ENCODE measurements around the gene LRRC31. TPM values are rescaled to one million over a fixed set of nuclear protein-coding genes. Genes with fewer than 3 reads are reported as not detected.

Gene LRRC31
- total RNA-seq, 1 donor: not detected

DNA sequence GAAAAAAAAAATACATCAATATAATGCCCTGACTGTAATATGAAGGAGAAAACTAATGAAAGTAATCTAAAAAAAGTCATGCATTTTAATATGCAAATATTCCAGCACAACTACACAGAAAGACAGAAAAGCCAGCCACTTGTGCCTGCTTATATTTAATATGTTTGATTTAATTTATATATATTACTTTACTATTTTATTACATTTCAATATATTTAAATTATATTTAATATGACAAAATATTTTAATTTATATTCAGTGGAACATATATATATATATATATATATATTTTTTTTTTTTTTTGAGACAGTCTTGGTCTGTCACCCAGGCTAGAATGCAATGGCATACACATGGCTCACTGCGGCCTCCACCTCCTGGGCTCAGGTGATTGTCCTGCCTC is 27.5 kb upstream of the LRRC31 start:
- H3K4me2 ChIP-seq (ENCODE audit: insufficient read depth, low read length): no peak overlapping the region
- no peaks in the 10 kb centered on the region for H3K4me1 ChIP-seq (ENCODE audit: insufficient read depth, low read length)
- H3K27ac ChIP-seq (ENCODE audit: low read depth, low read length): no peak overlapping the region
- no peaks in the 10 kb centered on the region for H3K27me3 ChIP-seq (ENCODE audit: insufficient read depth, low read length)
- H4K20me1 ChIP-seq (ENCODE audit: insufficient read depth, low read length): no peaks in the 10 kb centered on the region
- no peaks in the 10 kb centered on the region for H3K36me3 ChIP-seq (ENCODE audit: insufficient read depth, low read length)
- H3K4me3 ChIP-seq (ENCODE audit: insufficient read depth, low read length): no peak overlapping the region
- H3K79me2 ChIP-seq (ENCODE audit: insufficient read depth, low read length): no peaks in the 10 kb centered on the region
- H2AFZ ChIP-seq (ENCODE audit: low read length): no peak overlapping the region
- DNase-seq (ENCODE audit: insufficient read length, low spot score, missing footprints): no peak
- TF ChIP-seq, protein P1, sequence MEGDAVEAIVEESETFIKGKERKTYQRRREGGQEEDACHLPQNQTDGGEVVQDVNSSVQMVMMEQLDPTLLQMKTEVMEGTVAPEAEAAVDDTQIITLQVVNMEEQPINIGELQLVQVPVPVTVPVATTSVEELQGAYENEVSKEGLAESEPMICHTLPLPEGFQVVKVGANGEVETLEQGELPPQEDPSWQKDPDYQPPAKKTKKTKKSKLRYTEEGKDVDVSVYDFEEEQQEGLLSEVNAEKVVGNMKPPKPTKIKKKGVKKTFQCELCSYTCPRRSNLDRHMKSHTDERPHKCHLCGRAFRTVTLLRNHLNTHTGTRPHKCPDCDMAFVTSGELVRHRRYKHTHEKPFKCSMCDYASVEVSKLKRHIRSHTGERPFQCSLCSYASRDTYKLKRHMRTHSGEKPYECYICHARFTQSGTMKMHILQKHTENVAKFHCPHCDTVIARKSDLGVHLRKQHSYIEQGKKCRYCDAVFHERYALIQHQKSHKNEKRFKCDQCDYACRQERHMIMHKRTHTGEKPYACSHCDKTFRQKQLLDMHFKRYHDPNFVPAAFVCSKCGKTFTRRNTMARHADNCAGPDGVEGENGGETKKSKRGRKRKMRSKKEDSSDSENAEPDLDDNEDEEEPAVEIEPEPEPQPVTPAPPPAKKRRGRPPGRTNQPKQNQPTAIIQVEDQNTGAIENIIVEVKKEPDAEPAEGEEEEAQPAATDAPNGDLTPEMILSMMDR (IDR thresholded peaks at IDR 0.05; ENCODE audit: extremely low read depth, low read depth, low read length): no peak
- H3K9me3 ChIP-seq (ENCODE audit: low read depth, low read length): peaks cover 2% of the 10 kb centered on the region

DNA sequence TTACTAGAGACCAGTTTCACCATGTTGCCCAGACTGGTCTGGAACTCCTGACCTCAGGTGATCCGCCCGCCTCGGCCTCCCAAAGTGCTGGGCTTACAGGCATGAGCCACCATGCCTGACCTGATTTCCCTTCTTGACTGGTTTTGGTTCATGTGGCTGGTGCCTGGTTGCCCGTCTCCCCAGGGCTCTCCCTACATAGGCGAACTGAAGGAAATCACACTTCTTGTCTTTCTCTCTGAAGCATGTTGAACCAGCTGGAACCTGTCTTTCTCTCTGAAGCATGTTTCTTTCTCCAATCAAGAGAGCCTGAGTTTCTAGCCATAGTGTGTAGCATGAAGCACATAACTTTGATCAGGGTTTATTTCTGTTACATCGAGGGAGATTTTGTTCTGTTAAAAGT is 25.3 kb upstream of the LRRC31 start:
- Histone ChIP-seq H3K9me3 (ENCODE audit: low read depth, low read length) (no peaks in the 10 kb centered on the region), H3K79me2 (ENCODE audit: insufficient read depth, low read length) (no peaks in the 10 kb centered on the region), H4K20me1 (ENCODE audit: insufficient read depth, low read length) (no peaks in the 10 kb centered on the region), H3K27ac (ENCODE audit: low read depth, low read length) (no peak overlapping the region), H2AFZ (ENCODE audit: low read length) (no peak overlapping the region), H3K27me3 (ENCODE audit: insufficient read depth, low read length) (no peaks in the 10 kb centered on the region), H3K36me3 (ENCODE audit: insufficient read depth, low read length) (no peaks in the 10 kb centered on the region), H3K4me3 (ENCODE audit: insufficient read depth, low read length) (no peak overlapping the region), H3K4me2 (ENCODE audit: insufficient read depth, low read length) (no peak overlapping the region), H3K4me1 (ENCODE audit: insufficient read depth, low read length) (no peaks in the 10 kb centered on the region)
- DNase-seq (ENCODE audit: insufficient read length, low spot score, missing footprints): no peak
- TF ChIP-seq, protein P1 (IDR thresholded peaks at IDR 0.05; ENCODE audit: extremely low read depth, low read depth, low read length): no peak

DNA sequence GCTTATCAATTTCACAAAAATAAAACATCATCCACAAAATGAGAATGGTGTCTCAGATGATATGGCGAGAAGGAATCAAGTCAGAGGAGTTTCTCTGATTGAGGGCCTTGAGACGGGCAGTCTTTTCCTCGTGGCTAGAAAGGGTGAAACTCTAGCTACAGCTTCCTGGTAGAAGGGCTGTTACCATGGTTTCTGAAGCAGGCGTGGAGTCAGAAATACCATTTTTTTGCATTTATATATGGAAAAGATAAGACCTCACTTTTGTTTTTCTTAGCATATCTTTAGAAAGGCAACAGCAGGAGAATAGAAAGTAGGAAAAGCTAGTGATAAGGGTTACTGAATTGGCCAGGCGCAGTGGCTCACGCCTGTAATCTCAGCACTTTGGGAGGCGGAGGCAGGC is 24.4 kb upstream of the LRRC31 start:
- DNase-seq (ENCODE audit: insufficient read length, low spot score, missing footprints): no peak
- H3K79me2 ChIP-seq (ENCODE audit: insufficient read depth, low read length): no peaks in the 10 kb centered on the region
- TF ChIP-seq, protein P1 (IDR thresholded peaks at IDR 0.05; ENCODE audit: extremely low read depth, low read depth, low read length): no peak
- H3K27me3 ChIP-seq (ENCODE audit: insufficient read depth, low read length): no peaks in the 10 kb centered on the region
- H4K20me1 ChIP-seq (ENCODE audit: insufficient read depth, low read length): no peaks in the 10 kb centered on the region
- H2AFZ ChIP-seq (ENCODE audit: low read length): no peak overlapping the region
- no peaks in the 10 kb centered on the region for H3K4me1 ChIP-seq (ENCODE audit: insufficient read depth, low read length)
- H3K9me3 ChIP-seq (ENCODE audit: low read depth, low read length): no peaks in the 10 kb centered on the region
- no peak overlapping the region for H3K27ac ChIP-seq (ENCODE audit: low read depth, low read length)
- H3K4me2 ChIP-seq (ENCODE audit: insufficient read depth, low read length): no peak overlapping the region
- no peak overlapping the region for H3K4me3 ChIP-seq (ENCODE audit: insufficient read depth, low read length)
- H3K36me3 ChIP-seq (ENCODE audit: insufficient read depth, low read length): no peaks in the 10 kb centered on the region

DNA sequence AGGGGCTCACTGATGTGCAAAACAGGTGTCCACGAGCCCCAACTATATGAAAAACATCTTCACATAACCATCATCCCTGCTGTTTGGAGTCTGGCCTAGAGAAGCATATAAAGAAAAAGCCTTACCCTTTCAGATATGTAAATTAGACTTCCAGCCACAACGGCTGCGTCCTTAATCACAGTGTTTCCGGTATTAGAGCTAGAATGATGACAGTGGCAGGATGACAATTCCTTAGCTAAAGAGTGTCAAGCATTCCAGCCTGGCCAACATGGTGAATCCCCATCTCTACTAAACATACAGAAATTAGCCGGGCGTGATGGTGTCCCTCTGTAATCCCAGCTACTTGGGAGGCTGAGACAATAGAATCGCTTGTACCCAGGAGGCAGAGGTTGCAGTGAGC is 22.2 kb upstream of the LRRC31 start:
- no peak overlapping the region for H2AFZ ChIP-seq (ENCODE audit: low read length)
- H3K79me2 ChIP-seq (ENCODE audit: insufficient read depth, low read length): no peaks in the 10 kb centered on the region
- DNase-seq (ENCODE audit: insufficient read length, low spot score, missing footprints): no peak
- H3K27ac ChIP-seq (ENCODE audit: low read depth, low read length): no peak overlapping the region
- no peak overlapping the region for H3K4me2 ChIP-seq (ENCODE audit: insufficient read depth, low read length)
- TF ChIP-seq, protein P1 (IDR thresholded peaks at IDR 0.05; ENCODE audit: extremely low read depth, low read depth, low read length): no peak
- no peaks in the 10 kb centered on the region for H3K4me1 ChIP-seq (ENCODE audit: insufficient read depth, low read length)
- H3K9me3 ChIP-seq (ENCODE audit: low read depth, low read length): no peaks in the 10 kb centered on the region
- H3K27me3 ChIP-seq (ENCODE audit: insufficient read depth, low read length): no peaks in the 10 kb centered on the region
- H3K36me3 ChIP-seq (ENCODE audit: insufficient read depth, low read length): no peaks in the 10 kb centered on the region
- no peak overlapping the region for H3K4me3 ChIP-seq (ENCODE audit: insufficient read depth, low read length)
- H4K20me1 ChIP-seq (ENCODE audit: insufficient read depth, low read length): no peaks in the 10 kb centered on the region
